HG03103 (cell line): Measurements from ENCODE around the gene C3orf33.

Source experiments
- ATAC-seq: cut with Tn5 transposase; IDR thresholded peaks from one replicate; pipeline ENCODE4 v1.9.1; 2021; ENCODE audit warnings: low read depth; ENCODE audit not compliant: unreplicated experiment

The C3orf33 gene

DNA sequence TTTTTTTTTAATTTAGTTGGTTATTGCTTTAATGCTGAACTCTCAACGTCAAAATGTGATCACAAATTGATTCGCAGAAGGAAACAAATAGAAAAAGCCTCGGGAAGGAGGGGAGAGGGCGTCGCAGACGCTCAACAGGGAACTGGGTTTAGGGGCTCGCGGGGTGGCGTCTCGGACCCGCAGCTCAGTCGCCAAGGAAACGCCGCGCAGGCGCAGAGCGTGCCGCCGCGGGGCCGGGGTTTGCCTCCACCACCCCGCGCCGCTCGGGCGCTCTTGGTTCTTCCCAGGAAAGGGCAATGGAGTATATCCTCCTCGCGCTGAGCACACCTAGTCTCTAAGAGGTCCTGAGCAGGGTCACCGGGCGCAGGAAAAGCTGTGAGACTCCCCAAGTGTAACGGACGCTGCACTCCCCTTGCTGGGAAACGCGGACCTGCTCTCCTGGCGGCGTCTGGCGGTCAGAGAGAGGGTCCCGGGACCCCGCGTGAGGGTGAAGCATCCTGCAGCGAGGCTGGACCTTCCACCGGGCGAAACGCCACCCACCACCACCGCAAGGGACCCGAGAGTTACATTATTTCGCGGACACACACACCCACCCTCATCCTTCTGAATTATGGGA lies 62.0 kb downstream of the C3orf33 start:
- ATAC-seq = peak; percentile 43

DNA sequence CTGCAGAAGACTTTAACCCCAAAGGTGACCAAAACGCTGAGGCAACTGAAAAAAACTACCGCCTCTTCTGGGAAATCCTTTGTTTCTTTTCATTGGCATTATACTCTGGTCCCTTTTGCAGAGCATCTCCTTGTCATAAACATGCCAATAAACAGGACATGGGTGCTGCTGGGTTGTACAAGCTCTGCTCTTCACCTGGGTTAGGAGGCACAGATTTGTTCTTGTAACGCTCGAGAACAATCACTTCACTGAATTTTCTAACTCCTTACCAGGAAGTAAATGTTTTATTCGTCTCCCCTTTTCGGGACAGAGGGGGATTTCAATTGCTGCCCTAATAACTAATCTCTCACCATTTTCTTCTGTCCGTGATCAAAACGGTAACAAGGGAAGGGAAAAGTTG lies 62.5 kb downstream of the C3orf33 start:
- no peak for ATAC-seq

DNA sequence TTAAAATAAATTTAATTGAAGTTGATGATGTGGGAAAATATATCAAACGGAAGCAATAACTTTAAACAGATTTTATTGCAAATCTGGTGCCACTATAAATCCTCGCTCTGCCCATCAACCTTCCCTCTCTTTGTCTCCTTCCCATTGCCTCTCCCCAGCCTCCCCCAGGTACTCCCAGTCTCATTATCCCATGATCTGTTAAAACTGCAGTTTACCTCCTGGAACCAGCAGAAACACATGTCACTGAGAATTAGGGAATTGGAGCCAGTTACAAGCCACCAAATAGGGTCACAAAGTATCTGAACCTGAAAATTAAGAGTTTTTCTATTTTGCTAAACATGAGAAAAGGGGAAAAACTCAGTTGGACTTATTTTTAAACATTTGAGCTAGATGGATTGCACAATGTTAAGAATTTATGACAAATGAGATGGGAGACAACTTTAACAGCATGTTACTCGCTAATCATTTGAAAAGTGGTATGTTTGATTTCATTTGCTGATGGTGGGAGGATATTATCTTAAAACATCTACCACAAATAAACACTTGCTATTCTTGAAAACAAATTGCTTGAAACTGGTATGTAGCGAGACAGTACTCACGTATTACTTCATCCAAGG lies 63.6 kb downstream of the C3orf33 start:
- ATAC-seq = no peak

DNA sequence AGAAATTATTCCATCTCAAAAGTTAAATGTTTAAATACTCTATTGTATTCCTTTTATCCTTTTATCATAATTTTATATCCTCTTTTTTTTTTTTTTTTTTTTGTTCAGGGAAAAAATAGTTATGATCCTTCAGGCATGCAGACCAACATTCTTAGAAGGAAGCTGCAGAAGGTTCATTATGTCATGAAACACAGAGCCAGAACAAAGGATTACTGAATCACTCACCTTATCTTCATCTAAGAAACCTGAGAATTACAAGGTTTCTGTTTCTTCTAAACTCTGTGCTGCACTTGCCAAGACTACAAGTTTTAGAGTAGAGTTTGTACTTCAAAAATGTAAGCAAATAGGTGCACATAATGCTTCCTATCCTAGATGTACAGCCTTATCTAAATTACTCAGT lies 64.5 kb downstream of the C3orf33 start:
- no peak for ATAC-seq

DNA sequence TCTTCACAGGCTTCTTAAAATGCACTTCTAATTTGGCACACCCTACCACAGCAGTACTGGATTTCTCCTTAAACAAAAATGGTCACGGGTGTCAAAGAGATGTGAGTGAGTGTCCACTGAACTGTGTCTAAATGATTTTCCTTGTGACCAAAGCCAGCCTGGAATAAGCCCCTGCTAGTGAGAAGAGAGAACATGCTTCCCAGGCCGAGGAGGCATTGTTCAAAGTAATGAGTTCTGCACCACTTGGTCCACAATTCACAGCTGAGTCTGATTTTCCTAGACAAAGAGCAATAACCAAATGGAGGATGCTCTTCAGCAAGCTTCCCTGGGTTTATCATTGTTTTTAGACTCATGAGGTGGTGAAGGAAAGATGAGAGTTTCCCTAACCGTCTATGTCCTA lies 65.0 kb downstream of the C3orf33 start:
- ATAC-seq = no peak

DNA sequence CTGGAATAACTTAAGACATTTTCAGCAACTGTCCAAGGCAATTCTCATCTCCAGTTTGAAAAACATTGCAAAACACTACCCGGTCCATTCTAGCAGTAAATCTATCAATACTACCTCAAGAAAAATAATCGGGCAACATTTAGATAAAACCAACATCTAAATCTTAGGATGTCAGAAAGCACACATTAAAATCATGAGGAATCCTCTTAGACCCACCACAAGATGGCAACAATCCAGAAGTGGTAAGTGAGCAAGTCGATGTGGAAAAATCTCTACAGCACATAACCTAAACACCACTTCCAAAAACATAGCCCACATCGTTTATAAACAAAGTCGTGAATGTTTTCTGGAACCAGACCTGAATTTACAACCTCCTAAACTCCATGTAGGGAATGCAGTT lies 66.9 kb downstream of the C3orf33 start:
- ATAC-seq = no peak

DNA sequence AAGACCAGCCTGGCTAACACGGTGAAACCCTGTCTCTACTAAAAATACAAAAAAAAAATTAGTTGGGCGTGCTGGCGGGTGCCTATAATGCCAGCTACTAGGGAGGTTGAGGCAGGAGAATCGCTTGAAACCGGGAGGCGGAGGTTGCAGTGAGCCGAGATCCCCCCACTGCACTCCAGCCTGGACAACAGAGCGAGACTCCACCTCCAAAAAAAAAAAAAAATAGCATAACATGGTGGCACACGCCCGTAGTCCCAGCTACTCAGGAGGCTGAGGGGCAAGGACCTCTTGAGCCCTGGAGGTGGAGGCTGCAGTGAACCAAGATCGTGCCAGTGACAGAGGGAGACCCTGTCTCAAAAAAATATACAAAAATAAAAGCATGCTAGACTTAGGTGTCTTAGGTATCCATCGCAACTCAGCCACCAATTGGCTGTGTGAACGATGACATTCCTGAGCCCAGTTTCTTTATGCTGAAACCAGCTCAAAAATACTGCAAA lies 67.5 kb downstream of the C3orf33 start:
- ATAC-seq = no peak

DNA sequence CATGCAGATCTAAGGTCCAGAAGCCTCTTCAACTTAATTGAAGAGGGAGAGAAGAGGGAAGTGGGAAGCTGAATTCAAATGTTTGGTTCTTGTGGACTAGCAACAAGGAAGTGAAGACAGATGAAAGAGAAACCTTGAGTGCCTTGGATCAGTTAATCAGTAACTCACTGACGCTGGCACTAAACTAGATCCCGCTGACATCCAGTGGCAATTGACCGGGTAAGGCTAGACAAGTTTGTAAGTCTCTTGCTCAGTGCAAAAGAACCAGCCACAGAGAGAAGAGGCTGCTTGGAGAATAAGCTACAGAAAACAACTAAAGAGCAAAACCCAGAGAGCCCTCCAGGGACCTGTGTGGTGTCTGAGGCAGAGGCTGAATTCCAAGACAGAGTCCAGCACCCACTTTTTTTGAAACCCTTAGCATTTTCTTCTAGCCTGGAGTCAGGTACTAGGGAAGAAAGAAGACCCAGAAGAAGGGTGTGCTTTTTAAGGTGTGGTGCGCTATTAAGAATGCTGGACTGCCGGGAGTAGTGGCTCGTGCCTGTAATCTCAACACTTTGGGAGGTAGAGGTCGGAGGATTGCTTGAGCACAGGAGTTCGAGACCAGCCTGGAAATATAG lies 68.1 kb downstream of the C3orf33 start:
- ATAC-seq = peak; percentile 69

DNA sequence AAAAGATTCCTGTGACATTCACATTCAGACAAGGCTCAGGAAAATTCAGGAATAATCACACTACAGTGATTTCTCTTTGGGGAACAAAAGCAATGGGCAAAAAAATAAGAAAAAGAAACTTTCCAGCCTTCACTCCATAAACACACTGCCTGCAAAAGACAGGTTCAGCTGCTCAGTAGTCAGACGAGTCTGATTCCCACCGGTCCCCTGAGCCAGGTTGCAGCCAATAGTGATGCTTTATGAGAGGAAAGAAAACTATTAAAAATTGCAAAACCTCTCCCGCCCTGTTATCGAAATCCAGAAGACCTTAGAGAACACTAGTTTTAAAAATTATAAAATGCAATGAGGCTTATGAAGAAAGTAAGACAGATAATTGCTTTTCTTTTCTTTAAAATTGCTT lies 69.7 kb downstream of the C3orf33 start:
- ATAC-seq = no peak

DNA sequence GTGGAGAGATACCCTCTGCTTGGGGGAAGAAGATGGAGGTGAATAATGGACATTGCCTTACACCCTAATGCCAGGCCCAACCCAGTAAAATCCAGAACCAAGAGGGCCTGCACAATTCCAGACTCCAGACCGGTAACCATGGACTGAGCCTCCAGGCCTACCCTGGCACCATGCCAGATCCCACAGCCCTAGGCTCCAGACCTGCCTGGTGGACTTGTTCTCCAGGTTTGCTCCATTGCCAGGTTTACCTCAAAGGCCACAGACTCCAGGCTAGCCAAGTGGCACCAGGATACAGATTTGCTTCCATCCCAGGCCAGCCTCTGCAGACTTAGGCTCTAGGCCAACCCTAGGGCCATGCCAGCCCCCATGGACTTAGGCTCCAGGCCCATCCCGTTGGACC lies 75.2 kb downstream of the C3orf33 start:
- ATAC-seq = no peak

DNA sequence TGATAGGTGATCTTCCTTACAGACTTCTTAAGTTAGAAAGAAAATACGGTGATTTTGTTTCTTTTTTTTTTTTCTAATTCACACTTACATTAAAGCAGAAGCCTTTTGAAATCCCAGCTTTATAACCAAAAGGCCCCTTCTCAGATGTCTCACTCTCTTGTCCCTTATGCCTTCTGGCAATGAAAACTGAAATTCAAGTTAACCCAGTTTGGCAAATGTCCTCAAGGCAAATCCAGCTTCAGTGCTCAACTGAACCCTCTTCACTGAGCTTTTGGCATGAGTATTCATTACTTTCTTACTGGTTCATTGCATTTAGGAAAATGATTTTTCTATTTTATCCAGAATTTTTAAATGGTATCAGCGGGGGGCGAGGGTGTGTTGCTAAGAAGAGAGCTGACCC lies 78.2 kb downstream of the C3orf33 start:
- no peak for ATAC-seq

DNA sequence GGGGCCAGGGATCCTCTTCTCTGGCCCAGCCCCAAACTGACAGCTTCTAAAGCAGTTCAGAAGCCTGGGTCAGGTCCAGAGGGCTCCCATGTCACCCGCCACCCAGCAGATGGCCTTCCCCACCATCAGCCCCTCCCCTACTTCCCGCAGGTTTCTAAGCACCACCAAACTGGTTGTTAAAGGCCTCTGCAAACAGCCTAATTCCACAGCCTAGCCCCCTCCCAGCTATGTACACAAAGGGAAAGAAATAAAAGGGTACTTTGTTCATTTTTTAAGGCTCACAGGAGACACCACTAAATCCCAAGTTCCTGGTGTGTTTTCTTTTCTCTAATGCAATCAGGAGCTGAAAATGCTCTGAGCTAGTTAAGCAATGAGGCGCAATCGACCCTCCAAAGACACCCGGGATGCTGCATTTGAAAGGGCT lies 91.8 kb downstream of the C3orf33 start:
- ATAC-seq = no peak
